IMR-90 (cell line): ENCODE results near the gene PRLR. TPM values are rescaled to one million over a fixed set of nuclear protein-coding genes. Genes with fewer than 3 reads are reported as not detected.

Experiments used
- ATAC-seq: fragments of 200-7000 bp; cut with Tn5 transposase; 2 replicates; pipeline ENCODE4 v1.9.1; 2020; ENCODE audit warnings: low read depth, mild to moderate bottlenecking, moderate library complexity
- BruUV-seq: library from RNA; stranded (reverse); fragments of 400-500 nt; replicated peaks from 2 replicates; lab custom pipeline; 2021; lab: Mats Ljungman, UMichigan
- CTCF ChIA-PET: fragments of 300-600 bp; formaldehyde crosslinking; extraction: SDS; loops from one replicate; lab custom pipeline; 2021; ENCODE audit warnings: antibody characterized with exemption; lab: Yijun Ruan, JAX
- POLR2A ChIA-PET: fragments of 300-600 bp; sonication (Branson Sonifier 250); formaldehyde crosslinking; loops from one replicate; lab custom pipeline; 2022; ENCODE audit warnings: antibody characterized with exemption; ENCODE audit not compliant: unreplicated experiment; lab: Charles Lee
- DNase-seq: peaks from one replicate; pipeline ENCODE4 v3.0.0; 2013
- H2AFZ ChIP-seq: replicated peaks from 2 replicates; pipeline ENCODE3; 2013; ENCODE audit warnings: low read length, mild to moderate bottlenecking; ENCODE audit not compliant: poor library complexity
- H2AK5ac ChIP-seq: 2 replicates; pipeline ENCODE4 v1.6.1; 2013; ENCODE audit warnings: low read depth, low read length, inconsistent platforms
- H2AK9ac ChIP-seq: replicated peaks from 2 replicates; pipeline ENCODE3; 2013; ENCODE audit warnings: mild to moderate bottlenecking, low read depth, low read length, moderate library complexity; ENCODE audit not compliant: poor library complexity
- H2BK120ac ChIP-seq: 2 replicates; pipeline ENCODE4 v1.6.1; 2013; ENCODE audit warnings: low read depth, low read length, inconsistent platforms
- H2BK15ac ChIP-seq: 3 replicates; pipeline ENCODE4 v1.6.1; 2013; ENCODE audit warnings: low read depth, low read length, inconsistent platforms
- H2BK20ac ChIP-seq: 2 replicates; pipeline ENCODE4 v1.6.1; 2013; ENCODE audit warnings: low read depth, mild to moderate bottlenecking, inconsistent platforms, low read length, moderate library complexity
- H2BK5ac ChIP-seq: 2 replicates; pipeline ENCODE4 v1.6.1; 2013; ENCODE audit warnings: mild to moderate bottlenecking, low read depth, low read length, inconsistent platforms; ENCODE audit not compliant: poor library complexity, severe bottlenecking
- H3K14ac ChIP-seq: replicated peaks from 2 replicates; pipeline ENCODE4 v1.6.1; 2013; ENCODE audit warnings: low read depth, low read length, inconsistent platforms
- H3K18ac ChIP-seq: 2 replicates; pipeline ENCODE4 v1.6.1; 2013; ENCODE audit warnings: low read depth, low read length, control low read depth
- H3K23ac ChIP-seq: 2 replicates; pipeline ENCODE4 v1.6.1; 2013; ENCODE audit warnings: low read depth, low read length, inconsistent platforms
- H3K27ac ChIP-seq: 2 replicates; pipeline ENCODE4 v1.5.1; 2013; ENCODE audit warnings: mild to moderate bottlenecking, control low read depth, low read length; ENCODE audit not compliant: insufficient read depth
- H3K27me3 ChIP-seq: 2 replicates; pipeline ENCODE4 v1.6.1; 2013; ENCODE audit warnings: low read length; ENCODE audit not compliant: control insufficient read depth, insufficient read depth
- H3K36me3 ChIP-seq: 2 replicates; pipeline ENCODE4 v1.6.1; 2013; ENCODE audit warnings: low read length, mixed read lengths; ENCODE audit not compliant: control insufficient read depth, insufficient read depth
- H3K4ac ChIP-seq: 2 replicates; pipeline ENCODE4 v1.6.1; 2013; ENCODE audit warnings: low read depth, low read length, inconsistent platforms
- H3K4me1 ChIP-seq: 2 replicates; pipeline ENCODE4 v1.6.1; 2013; ENCODE audit warnings: low read length, mixed read lengths; ENCODE audit not compliant: control insufficient read depth, insufficient read depth
- H3K4me2 ChIP-seq: 2 replicates; pipeline ENCODE4 v1.6.1; 2013; ENCODE audit warnings: low read depth, mild to moderate bottlenecking, control low read depth, low read length, moderate library complexity
- H3K4me3 ChIP-seq: 2 replicates; pipeline ENCODE4 v1.5.1; 2013; ENCODE audit warnings: low read depth, mild to moderate bottlenecking, control low read depth, low read length, moderate library complexity; ENCODE audit not compliant: insufficient read depth
- H3K56ac ChIP-seq: 2 replicates; pipeline ENCODE4 v1.6.1; 2013; ENCODE audit warnings: low read length, inconsistent platforms; ENCODE audit not compliant: insufficient read depth; ENCODE audit errors: extremely low read depth
- H3K79me1 ChIP-seq, 2 experiments: 2 replicates each; pipeline ENCODE4 v1.6.1; 2013; ENCODE audit warnings: low read length in 2 of 2, inconsistent platforms in 1 of 2, low read depth in 1 of 2
- H3K9ac ChIP-seq: 2 replicates; pipeline ENCODE4 v1.6.1; 2013; ENCODE audit warnings: low read depth, low read length, control low read depth
- H3K9me1 ChIP-seq: 2 replicates; pipeline ENCODE4 v1.6.1; 2013; ENCODE audit warnings: low read length, inconsistent platforms; ENCODE audit not compliant: insufficient read depth
- H3K9me3 ChIP-seq: 2 replicates; pipeline ENCODE4 v1.6.1; 2013; ENCODE audit warnings: low read length; ENCODE audit not compliant: control insufficient read depth, insufficient read depth
- H4K20me1 ChIP-seq: 2 replicates; pipeline ENCODE4 v1.6.1; 2013; ENCODE audit warnings: low read length, inconsistent platforms; ENCODE audit not compliant: insufficient read depth
- H4K5ac ChIP-seq: 2 replicates; pipeline ENCODE4 v1.6.1; 2013; ENCODE audit warnings: mild to moderate bottlenecking, low read depth, low read length, control low read depth
- H4K8ac ChIP-seq, 2 experiments: 2 replicates each; pipeline ENCODE4 v1.6.1; 2013; ENCODE audit warnings: low read depth in 2 of 2, low read length in 2 of 2, control low read depth in 1 of 2, inconsistent platforms in 1 of 2
- H4K91ac ChIP-seq: 2 replicates; pipeline ENCODE4 v1.6.1; 2013; ENCODE audit warnings: low read depth, low read length, inconsistent platforms; ENCODE audit not compliant: insufficient read depth
- CHD1 ChIP-seq: IDR thresholded peaks from 2 replicates; pipeline ENCODE4 v1.6.1; 2012; ENCODE audit warnings: low read depth, low read length, improper control_type of control experiment
- MXI1 ChIP-seq: IDR thresholded peaks from 2 replicates; pipeline ENCODE4 v1.6.1; 2012; ENCODE audit warnings: low read depth, mild to moderate bottlenecking, low read length, moderate library complexity, borderline replicate concordance
- dilution Hi-C: fragments of 300-500 bp; cut with HindIII; formaldehyde crosslinking; loops from one replicate; pipeline ENCODE4 v1.14.3; 2018; ENCODE audit warnings: low sequenced_read_pairs; ENCODE audit not compliant: unreplicated experiment
- in situ Hi-C: fragments of 300-500 bp; cut with MboI; formaldehyde crosslinking; loops from 3 replicates; pipeline ENCODE4 v1.14.3; 2019; ENCODE audit warnings: low sequenced_read_pairs, inconsistent platforms, mixed read lengths
- intact Hi-C: fragments of 100-400 bp; cut with micrococcal nuclease; formaldehyde crosslinking; loops from 2 replicates; pipeline ENCODE4 v1.10.0; 2022
- polyA plus RNA-seq, 3 experiments: library from polyadenylated mRNA; depleted of rRNA; stranded (reverse); fragments of >200 nt; gene quantifications; 2 replicates each; pipeline ENCODE4 v1.2.3, GENCODE V29; 2012; ENCODE audit warnings: low replicate concordance in 1 of 3
- total RNA-seq: library from RNA; depleted of rRNA; stranded (reverse); fragments of >200 nt; gene quantifications from 2 replicates; pipeline ENCODE4 v1.2.3, GENCODE V29; 2012

The PRLR gene
- total and polyA plus RNA-seq, 2 of the 4 experiments (the other 2 are of a cell fraction): 0.24 to 0.54 TPM

- Histone ChIP-seq H3K23ac (no peak overlapping the region), H3K9me3 (no peaks in the 10 kb centered on the region), H4K20me1 (no peaks in the 10 kb centered on the region), H2AFZ (no peak overlapping the region), H3K14ac (no peak overlapping the region), H3K9me1 (no peaks in the 10 kb centered on the region), H2BK20ac (no peak overlapping the region), H3K27me3 (peaks cover 20% of the 10 kb centered on the region), H3K18ac (no peak overlapping the region), H3K4me3 (no peak overlapping the region), H3K27ac (no peak overlapping the region), H3K4ac (no peak overlapping the region), H4K8ac (no peak overlapping the region), H3K4me2 (no peak overlapping the region), H3K56ac (no peak overlapping the region), H3K4me1 (no peaks in the 10 kb centered on the region), H3K36me3 (no peaks in the 10 kb centered on the region), H3K79me1 (no peaks in the 10 kb centered on the region), H4K91ac (no peak overlapping the region), H2BK5ac (no peak overlapping the region), H2BK15ac (no peak overlapping the region), H2AK5ac (no peak overlapping the region), H3K9ac (no peak overlapping the region), H4K5ac (no peak overlapping the region), H2BK120ac (no peak overlapping the region), H2AK9ac (no peak overlapping the region)
- in situ Hi-C loops: no loop called here
- TF ChIP-seq CHD1 (no peak), MXI1 (no peak)
- CTCF ChIA-PET: no interaction called here
- BruUV-seq: no TSS peak
- POLR2A ChIA-PET: no interaction called here
- DNase-seq (no peak), ATAC-seq (no peak)
- intact Hi-C loops: no loop called here
- dilution Hi-C loops: no loop called here
These were observed 9.3 kb downstream of the PRLR start for GRCh38 chr5:35220967-35221366.
